Smooth muscle cell (in vitro differentiated cells): Measurements from ENCODE around the gene STEAP2. TPM values are rescaled to one million over a fixed set of nuclear protein-coding genes. Genes with fewer than 3 reads are reported as not detected.
A peak's percentile ranks its signal among the peaks of the same experiment; 100 is the strongest.

Source experiments
- DNase-seq: peaks from one replicate; lab custom pipeline; 2025; ENCODE audit not compliant: unreplicated experiment; lab: John Stamatoyannopoulos, UW
- H2AFZ ChIP-seq: fragments of 200-600 bp; sonication (generic); 2 replicates; pipeline ENCODE4 v1.6.0; 2016; ENCODE audit warnings: antibody characterized with exemption, low read depth, mild to moderate bottlenecking
- H3F3A ChIP-seq: fragments of 200-600 bp; sonication (generic); 2 replicates; pipeline ENCODE4 v1.6.0; 2017; ENCODE audit warnings: antibody characterized with exemption, low read depth
- H3K27ac ChIP-seq: fragments of 200-600 bp; sonication (generic); 2 replicates; pipeline ENCODE4 v1.5.1; 2016; ENCODE audit warnings: low read depth, mild to moderate bottlenecking
- H3K27me3 ChIP-seq: fragments of 200-600 bp; sonication (generic); 2 replicates; pipeline ENCODE4 v1.6.1; 2016; ENCODE audit warnings: low read depth, mild to moderate bottlenecking
- H3K36me3 ChIP-seq: fragments of 200-600 bp; sonication (generic); 2 replicates; pipeline ENCODE4 v1.5.1; 2016; ENCODE audit warnings: low read depth
- H3K4me1 ChIP-seq: fragments of 200-600 bp; sonication (generic); 2 replicates; pipeline ENCODE4 v1.5.1; 2016; ENCODE audit warnings: low read depth
- H3K4me2 ChIP-seq: fragments of 200-600 bp; sonication (generic); 2 replicates; pipeline ENCODE4 v1.6.0; 2016; ENCODE audit warnings: mild to moderate bottlenecking
- H3K4me3 ChIP-seq: fragments of 200-600 bp; sonication (generic); 2 replicates; pipeline ENCODE4 v1.5.1; 2016; ENCODE audit warnings: mild to moderate bottlenecking
- H3K79me2 ChIP-seq: fragments of 200-600 bp; sonication (generic); 2 replicates; pipeline ENCODE4 v1.6.0; 2016; ENCODE audit warnings: low read depth, mild to moderate bottlenecking
- H3K9ac ChIP-seq: fragments of 200-600 bp; sonication (generic); 2 replicates; pipeline ENCODE4 v1.6.0; 2016; ENCODE audit warnings: low read depth
- H3K9me3 ChIP-seq: fragments of 200-600 bp; sonication (generic); replicated peaks from 2 replicates; pipeline ENCODE4 v1.5.1; 2016; ENCODE audit warnings: low read depth
- H4K20me1 ChIP-seq: fragments of 200-600 bp; sonication (generic); 2 replicates; pipeline ENCODE4 v1.6.0; 2016; ENCODE audit warnings: low read depth
- CTCF ChIP-seq: fragments of 200-600 bp; sonication (generic); IDR thresholded peaks from 2 replicates; pipeline ENCODE4 v1.5.1; 2017; ENCODE audit warnings: borderline replicate concordance, mild to moderate bottlenecking, antibody characterized with exemption; ENCODE audit not compliant: insufficient read depth, poor library complexity, severe bottlenecking
- WGBS: methylation state at CpG from one replicate; pipeline ENCODE4 v1.1.7; 2016; ENCODE audit warnings: low lambda C conversion rate; 5-methylcytosine and 5-hydroxymethylcytosine counted together
- polyA plus RNA-seq: library from polyadenylated mRNA; unstranded; fragments of >200 nt; fragmentation: Nextera tagmentation; extraction: Ambion mirVana; gene quantifications from 2 replicates; pipeline ENCODE4 v1.2.1, GENCODE V29; 2016
- total RNA-seq: library from RNA; depleted of rRNA; stranded (reverse); fragments of >200 nt; gene quantifications from 2 replicates; pipeline ENCODE4 v1.2.3, GENCODE V29; 2014

STEAP2 gene
- total and polyA plus RNA-seq, 2 experiments from 2014 or later, result 1.0 TPM; not detected in 1

GRCh38 chr7:90244565-90244908 lies 33.0 kb downstream of the STEAP2 start:
- no peak for TF ChIP-seq CTCF
- Histone ChIP-seq H3F3A (no peaks in the 10 kb centered on the region), H2AFZ (peak overlapping the region; percentile 94), H3K9ac (peak overlapping the region; percentile 90), H3K36me3 (no peaks in the 10 kb centered on the region), H3K4me2 (peak overlapping the region; percentile 97), H3K27me3 (peaks cover 9% of the 10 kb centered on the region), H3K79me2 (no peaks in the 10 kb centered on the region), H3K4me1 (peaks cover 6% of the 10 kb centered on the region), H3K4me3 (peak overlapping the region; percentile 72), H3K27ac (no peak overlapping the region), H4K20me1 (no peaks in the 10 kb centered on the region), H3K9me3 (no peaks in the 10 kb centered on the region)
- no peak for DNase-seq
- 8% methylated on average over 6 of the region's 6 CpGs for WGBS

- Histone ChIP-seq H3K9me3 (no peaks in the 10 kb centered on the region), H3K36me3 (no peaks in the 10 kb centered on the region), H3K79me2 (no peaks in the 10 kb centered on the region), H3K27ac (no peak within 1 kb of the TSS), H3K9ac (peak within 1 kb of the TSS; percentile 90), H4K20me1 (no peaks in the 10 kb centered on the region), H3K4me3 (peak within 1 kb of the TSS; percentile 72), H2AFZ (peak within 1 kb of the TSS; percentile 94), H3K4me2 (peak within 1 kb of the TSS; percentile 97), H3K4me1 (peaks cover 6% of the 10 kb centered on the region), H3K27me3 (peaks cover 9% of the 10 kb centered on the region), H3F3A (no peaks in the 10 kb centered on the region)
- peak; percentile 68 for DNase-seq
- WGBS, result under 1% methylated on average over 59 of the region's 59 CpGs
- no peak for TF ChIP-seq CTCF
These were observed 33.6 kb downstream of the STEAP2 start, which contains the start of gene CFAP69 for GRCh38 chr7:90244909-90245851. CFAP69 (plus strand) TSS chr7:90245174; CDS start chr7:90245425, 251 bp downstream.

- H2AFZ ChIP-seq, result peak overlapping the region; percentile 94
- DNase-seq, result no peak
- no peak overlapping the region for H3K9ac ChIP-seq
- no peaks in the 10 kb centered on the region for H3K9me3 ChIP-seq
- peak overlapping the region; percentile 97 for H3K4me2 ChIP-seq
- no peak for TF ChIP-seq CTCF
- no peaks in the 10 kb centered on the region for H3K79me2 ChIP-seq
- 5% methylated on average over 9 of the region's 9 CpGs for WGBS
- no peaks in the 10 kb centered on the region for H3K36me3 ChIP-seq
- no peaks in the 10 kb centered on the region for H3F3A ChIP-seq
- no peaks in the 10 kb centered on the region for H4K20me1 ChIP-seq
- H3K4me1 ChIP-seq, result peaks cover 6% of the 10 kb centered on the region
- peak overlapping the region; percentile 72 for H3K4me3 ChIP-seq
- H3K27ac ChIP-seq, result no peak overlapping the region
- peaks cover 9% of the 10 kb centered on the region for H3K27me3 ChIP-seq
These were observed 34.6 kb downstream of the STEAP2 start for GRCh38 chr7:90246171-90246570.
